Adipocyte (in vitro differentiated cells): ENCODE data around the gene HOXC11.

ENCODE experiments used
- DNase-seq: peaks from one replicate; pipeline ENCODE4 v3.0.0-alpha.2; 2015; ENCODE audit warnings: low read depth
- H3K27me3 ChIP-seq: replicated peaks from 2 replicates; pipeline ENCODE4 v1.7.0; 2013; ENCODE audit warnings: mild to moderate bottlenecking, low read length, moderate library complexity; ENCODE audit not compliant: control insufficient read depth, insufficient read depth
- H3K36me3 ChIP-seq: 2 replicates; pipeline ENCODE4 v1.7.0; 2013; ENCODE audit warnings: low read length, mild to moderate bottlenecking, moderate library complexity; ENCODE audit not compliant: control insufficient read depth, insufficient read depth, severe bottlenecking
- H3K4me1 ChIP-seq: 2 replicates; pipeline ENCODE4 v1.7.0; 2013; ENCODE audit warnings: mild to moderate bottlenecking, low read length, moderate library complexity; ENCODE audit not compliant: control insufficient read depth, insufficient read depth
- H3K4me3 ChIP-seq: 2 replicates; pipeline ENCODE4 v1.7.0; 2013; ENCODE audit warnings: mild to moderate bottlenecking, low read length, moderate library complexity
- H3K9ac ChIP-seq: 2 replicates; pipeline ENCODE4 v1.7.0; 2013; ENCODE audit warnings: mild to moderate bottlenecking, low read length, moderate library complexity
- H3K9me3 ChIP-seq: 2 replicates; pipeline ENCODE4 v1.7.0; 2013; ENCODE audit warnings: mild to moderate bottlenecking, low read length, moderate library complexity; ENCODE audit not compliant: control insufficient read depth

HOXC11 gene

GRCh38 chr12:54007538-54008259 is 34.8 kb downstream of the HOXC11 start:
- DNase-seq: no peak
- Histone ChIP-seq H3K4me3 (peak overlapping the region; percentile 86), H3K27me3 (no peaks in the 10 kb centered on the region), H3K9me3 (no peaks in the 10 kb centered on the region), H3K9ac (peak overlapping the region; percentile 96), H3K36me3 (peaks cover 5% of the 10 kb centered on the region), H3K4me1 (peaks cover 46% of the 10 kb centered on the region)

- peak overlapping the region; percentile 86 for H3K4me3 ChIP-seq
- H3K9ac ChIP-seq: peak overlapping the region; percentile 96
- H3K27me3 ChIP-seq: no peaks in the 10 kb centered on the region
Observed at GRCh38 chr12:54008260-54008552, 35.3 kb downstream of the HOXC11 start.

GRCh38 chr12:54009171-54010052 is 36.5 kb downstream of the HOXC11 start:
- Histone ChIP-seq H3K9ac (peak overlapping the region; percentile 99), H3K36me3 (no peaks in the 10 kb centered on the region), H3K27me3 (no peaks in the 10 kb centered on the region), H3K4me1 (peaks cover 48% of the 10 kb centered on the region), H3K4me3 (peak overlapping the region; percentile 96), H3K9me3 (no peaks in the 10 kb centered on the region)
- peak; percentile 35 for DNase-seq

More at GRCh38 chr12:54008260-54008552, 35.3 kb downstream of the HOXC11 start:
- no peaks in the 10 kb centered on the region for H3K9me3 ChIP-seq
- H3K36me3 ChIP-seq: no peaks in the 10 kb centered on the region
- peaks cover 47% of the 10 kb centered on the region for H3K4me1 ChIP-seq
- DNase-seq: no peak

- no peaks in the 10 kb centered on the region for H3K36me3 ChIP-seq
- peak overlapping the region; percentile 99 for H3K9ac ChIP-seq
- H3K4me3 ChIP-seq: peak overlapping the region; percentile 96
- no peaks in the 10 kb centered on the region for H3K27me3 ChIP-seq
- no peak for DNase-seq
- H3K4me1 ChIP-seq: peaks cover 51% of the 10 kb centered on the region
- no peaks in the 10 kb centered on the region for H3K9me3 ChIP-seq
Observed at GRCh38 chr12:54010053-54010971, 37.4 kb downstream of the HOXC11 start.

- no peaks in the 10 kb centered on the region for H3K27me3 ChIP-seq
- DNase-seq: no peak
- peak overlapping the region; percentile 96 for H3K4me3 ChIP-seq
Observed at GRCh38 chr12:54010972-54011664, 38.2 kb downstream of the HOXC11 start.

GRCh38 chr12:54011665-54012532 is 39.0 kb downstream of the HOXC11 start:
- peaks cover 58% of the 10 kb centered on the region for H3K4me1 ChIP-seq
- no peaks in the 10 kb centered on the region for H3K27me3 ChIP-seq
- peak overlapping the region; percentile 96 for H3K4me3 ChIP-seq
- DNase-seq: no peak
- peak overlapping the region; percentile 99 for H3K9ac ChIP-seq
- H3K36me3 ChIP-seq: no peaks in the 10 kb centered on the region
- no peaks in the 10 kb centered on the region for H3K9me3 ChIP-seq

More at GRCh38 chr12:54010972-54011664, 38.2 kb downstream of the HOXC11 start:
- Histone ChIP-seq H3K9ac (peak overlapping the region; percentile 99), H3K4me1 (peaks cover 59% of the 10 kb centered on the region), H3K36me3 (no peaks in the 10 kb centered on the region), H3K9me3 (no peaks in the 10 kb centered on the region)

- no peaks in the 10 kb centered on the region for H3K27me3 ChIP-seq
- no peaks in the 10 kb centered on the region for H3K9me3 ChIP-seq
- peaks cover 49% of the 10 kb centered on the region for H3K4me1 ChIP-seq
- peak overlapping the region; percentile 75 for H3K4me3 ChIP-seq
- H3K36me3 ChIP-seq: no peaks in the 10 kb centered on the region
- H3K9ac ChIP-seq: peak overlapping the region; percentile 99
- no peak for DNase-seq
Observed at GRCh38 chr12:54012631-54013409, 39.9 kb downstream of the HOXC11 start.

- Histone ChIP-seq H3K27me3 (no peaks in the 10 kb centered on the region), H3K4me1 (peaks cover 43% of the 10 kb centered on the region), H3K9me3 (no peaks in the 10 kb centered on the region), H3K4me3 (peak overlapping the region; percentile 75), H3K36me3 (no peaks in the 10 kb centered on the region), H3K9ac (peak overlapping the region; percentile 99)
- DNase-seq: no peak
Observed at GRCh38 chr12:54014377-54015017, 41.6 kb downstream of the HOXC11 start.
